Measurements from ENCODE around the gene CSNK1G1. TPM values are rescaled to one million over a fixed set of nuclear protein-coding genes. Genes with fewer than 3 reads are reported as not detected.

Gene CSNK1G1
- total RNA-seq, 1 donor: 34.0 TPM

GRCh38 chr15:64205202-64205601 is 150.8 kb downstream of the CSNK1G1 start:
- TF ChIP-seq, protein P1, sequence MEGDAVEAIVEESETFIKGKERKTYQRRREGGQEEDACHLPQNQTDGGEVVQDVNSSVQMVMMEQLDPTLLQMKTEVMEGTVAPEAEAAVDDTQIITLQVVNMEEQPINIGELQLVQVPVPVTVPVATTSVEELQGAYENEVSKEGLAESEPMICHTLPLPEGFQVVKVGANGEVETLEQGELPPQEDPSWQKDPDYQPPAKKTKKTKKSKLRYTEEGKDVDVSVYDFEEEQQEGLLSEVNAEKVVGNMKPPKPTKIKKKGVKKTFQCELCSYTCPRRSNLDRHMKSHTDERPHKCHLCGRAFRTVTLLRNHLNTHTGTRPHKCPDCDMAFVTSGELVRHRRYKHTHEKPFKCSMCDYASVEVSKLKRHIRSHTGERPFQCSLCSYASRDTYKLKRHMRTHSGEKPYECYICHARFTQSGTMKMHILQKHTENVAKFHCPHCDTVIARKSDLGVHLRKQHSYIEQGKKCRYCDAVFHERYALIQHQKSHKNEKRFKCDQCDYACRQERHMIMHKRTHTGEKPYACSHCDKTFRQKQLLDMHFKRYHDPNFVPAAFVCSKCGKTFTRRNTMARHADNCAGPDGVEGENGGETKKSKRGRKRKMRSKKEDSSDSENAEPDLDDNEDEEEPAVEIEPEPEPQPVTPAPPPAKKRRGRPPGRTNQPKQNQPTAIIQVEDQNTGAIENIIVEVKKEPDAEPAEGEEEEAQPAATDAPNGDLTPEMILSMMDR (IDR thresholded peaks at IDR 0.05; ENCODE audit: extremely low read depth, low read depth, low read length): no peak
- no peak overlapping the region for H2AFZ ChIP-seq (ENCODE audit: low read length)
- peak; percentile 34 for DNase-seq (ENCODE audit: insufficient read length, low spot score, missing footprints)

GRCh38 chr15:64197425-64197824 is 158.5 kb downstream of the CSNK1G1 start:
- no peak overlapping the region for H3K4me3 ChIP-seq (ENCODE audit: insufficient read depth, low read length)
- DNase-seq (ENCODE audit: insufficient read length, low spot score, missing footprints): peak; percentile 81
- no peak overlapping the region for H3K4me2 ChIP-seq (ENCODE audit: insufficient read depth, low read length)
- no peak overlapping the region for H2AFZ ChIP-seq (ENCODE audit: low read length)
- no peaks in the 10 kb centered on the region for H3K79me2 ChIP-seq (ENCODE audit: insufficient read depth, low read length)
- no peaks in the 10 kb centered on the region for H3K9me3 ChIP-seq (ENCODE audit: low read depth, low read length)
- TF ChIP-seq, protein P1 (IDR thresholded peaks at IDR 0.05; ENCODE audit: extremely low read depth, low read depth, low read length): no peak
- H3K4me1 ChIP-seq (ENCODE audit: insufficient read depth, low read length): peaks cover 11% of the 10 kb centered on the region
- no peaks in the 10 kb centered on the region for H3K27me3 ChIP-seq (ENCODE audit: insufficient read depth, low read length)
- peaks cover 6% of the 10 kb centered on the region for H4K20me1 ChIP-seq (ENCODE audit: insufficient read depth, low read length)
- H3K36me3 ChIP-seq (ENCODE audit: insufficient read depth, low read length): peaks cover 26% of the 10 kb centered on the region
- no peak overlapping the region for H3K27ac ChIP-seq (ENCODE audit: low read depth, low read length)

More at GRCh38 chr15:64205202-64205601, 150.8 kb downstream of the CSNK1G1 start:
- H4K20me1 ChIP-seq (ENCODE audit: insufficient read depth, low read length): no peaks in the 10 kb centered on the region
- no peaks in the 10 kb centered on the region for H3K9me3 ChIP-seq (ENCODE audit: low read depth, low read length)
- no peaks in the 10 kb centered on the region for H3K4me1 ChIP-seq (ENCODE audit: insufficient read depth, low read length)
- no peak overlapping the region for H3K4me2 ChIP-seq (ENCODE audit: insufficient read depth, low read length)
- peaks cover 41% of the 10 kb centered on the region for H3K36me3 ChIP-seq (ENCODE audit: insufficient read depth, low read length)
- no peaks in the 10 kb centered on the region for H3K79me2 ChIP-seq (ENCODE audit: insufficient read depth, low read length)
- no peaks in the 10 kb centered on the region for H3K27me3 ChIP-seq (ENCODE audit: insufficient read depth, low read length)
- no peak overlapping the region for H3K4me3 ChIP-seq (ENCODE audit: insufficient read depth, low read length)
- no peak overlapping the region for H3K27ac ChIP-seq (ENCODE audit: low read depth, low read length)

- Histone ChIP-seq H3K9me3 (ENCODE audit: low read depth, low read length) (no peaks in the 10 kb centered on the region), H3K4me1 (ENCODE audit: insufficient read depth, low read length) (peaks cover 11% of the 10 kb centered on the region), H3K36me3 (ENCODE audit: insufficient read depth, low read length) (peaks cover 17% of the 10 kb centered on the region), H3K79me2 (ENCODE audit: insufficient read depth, low read length) (no peaks in the 10 kb centered on the region), H3K27ac (ENCODE audit: low read depth, low read length) (no peak overlapping the region), H4K20me1 (ENCODE audit: insufficient read depth, low read length) (peaks cover 6% of the 10 kb centered on the region), H3K27me3 (ENCODE audit: insufficient read depth, low read length) (no peaks in the 10 kb centered on the region), H2AFZ (ENCODE audit: low read length) (no peak overlapping the region), H3K4me3 (ENCODE audit: insufficient read depth, low read length) (no peak overlapping the region), H3K4me2 (ENCODE audit: insufficient read depth, low read length) (no peak overlapping the region)
- DNase-seq (ENCODE audit: insufficient read length, low spot score, missing footprints): no peak
- TF ChIP-seq, protein P1 (IDR thresholded peaks at IDR 0.05; ENCODE audit: extremely low read depth, low read depth, low read length): no peak
Measured at GRCh38 chr15:64193971-64194370, 162.0 kb downstream of the CSNK1G1 start.

- Histone ChIP-seq H3K4me1 (ENCODE audit: insufficient read depth, low read length) (peaks cover 3% of the 10 kb centered on the region), H2AFZ (ENCODE audit: low read length) (no peak overlapping the region), H4K20me1 (ENCODE audit: insufficient read depth, low read length) (peaks cover 4% of the 10 kb centered on the region), H3K79me2 (ENCODE audit: insufficient read depth, low read length) (no peaks in the 10 kb centered on the region), H3K27me3 (ENCODE audit: insufficient read depth, low read length) (no peaks in the 10 kb centered on the region), H3K27ac (ENCODE audit: low read depth, low read length) (no peak overlapping the region), H3K4me2 (ENCODE audit: insufficient read depth, low read length) (no peak overlapping the region), H3K36me3 (ENCODE audit: insufficient read depth, low read length) (peaks cover 22% of the 10 kb centered on the region), H3K9me3 (ENCODE audit: low read depth, low read length) (no peaks in the 10 kb centered on the region), H3K4me3 (ENCODE audit: insufficient read depth, low read length) (no peak overlapping the region)
- TF ChIP-seq, protein P1 (IDR thresholded peaks at IDR 0.05; ENCODE audit: extremely low read depth, low read depth, low read length): no peak
- DNase-seq (ENCODE audit: insufficient read length, low spot score, missing footprints): no peak
Measured at GRCh38 chr15:64191971-64192830, 163.8 kb downstream of the CSNK1G1 start.

Measured in osteoblast (primary cell).